NCI-H1930 (cell line): Measurements from ENCODE around the gene ADAMTS12.

ENCODE experiments used
- DNase-seq, 2 experiments: peaks; one replicate each; lab custom pipeline; 2025; lab: John Stamatoyannopoulos, UW

The ADAMTS12 gene

GRCh38 chr5:33649549-33650482, 242.0 kb downstream of the ADAMTS12 start:
- DNase-seq: no peak

GRCh38 chr5:33641744-33642505, 249.9 kb downstream of the ADAMTS12 start:
- no peak for DNase-seq

- DNase-seq: no peak
Measured at GRCh38 chr5:33639474-33639873, 252.3 kb downstream of the ADAMTS12 start.

- DNase-seq: no peak
Measured at GRCh38 chr5:33637011-33637410, 254.8 kb downstream of the ADAMTS12 start.

- DNase-seq: no peak
Measured at GRCh38 chr5:33635582-33635981, 256.2 kb downstream of the ADAMTS12 start.

- DNase-seq: no peak
Measured at GRCh38 chr5:33633699-33634098, 258.1 kb downstream of the ADAMTS12 start.

- no peak for DNase-seq
Measured at GRCh38 chr5:33631786-33632185, 260.0 kb downstream of the ADAMTS12 start.

- no peak for DNase-seq
Measured at GRCh38 chr5:33631139-33631538, 260.7 kb downstream of the ADAMTS12 start.

GRCh38 chr5:33629999-33630398, 261.8 kb downstream of the ADAMTS12 start:
- no peak for DNase-seq

GRCh38 chr5:33628796-33629195, 263.0 kb downstream of the ADAMTS12 start:
- no peak for DNase-seq

GRCh38 chr5:33621514-33621913, 270.3 kb downstream of the ADAMTS12 start:
- DNase-seq: no peak

- DNase-seq: no peak
Measured at GRCh38 chr5:33614039-33614438, 277.8 kb downstream of the ADAMTS12 start.

- no peak for DNase-seq
Measured at GRCh38 chr5:33612386-33612785, 279.4 kb downstream of the ADAMTS12 start.

- DNase-seq: no peak
Measured at GRCh38 chr5:33611877-33612276, 279.9 kb downstream of the ADAMTS12 start.

- no peak for DNase-seq
Measured at GRCh38 chr5:33608344-33609041, 283.3 kb downstream of the ADAMTS12 start.

- DNase-seq: no peak
Measured at GRCh38 chr5:33604503-33604902, 287.3 kb downstream of the ADAMTS12 start.

GRCh38 chr5:33601881-33602280, 289.9 kb downstream of the ADAMTS12 start:
- DNase-seq: no peak

GRCh38 chr5:33595303-33595702, 296.5 kb downstream of the ADAMTS12 start:
- no peak for DNase-seq

GRCh38 chr5:33594006-33594405, 297.8 kb downstream of the ADAMTS12 start:
- no peak for DNase-seq

- DNase-seq: no peak
Measured at GRCh38 chr5:33592245-33592644, 299.5 kb downstream of the ADAMTS12 start.

GRCh38 chr5:33588654-33589372, 303.0 kb downstream of the ADAMTS12 start:
- no peak for DNase-seq

- no peak for DNase-seq
Measured at GRCh38 chr5:33583332-33583731, 308.5 kb downstream of the ADAMTS12 start.
